Measurements from ENCODE around the gene KCNH4.

DNA sequence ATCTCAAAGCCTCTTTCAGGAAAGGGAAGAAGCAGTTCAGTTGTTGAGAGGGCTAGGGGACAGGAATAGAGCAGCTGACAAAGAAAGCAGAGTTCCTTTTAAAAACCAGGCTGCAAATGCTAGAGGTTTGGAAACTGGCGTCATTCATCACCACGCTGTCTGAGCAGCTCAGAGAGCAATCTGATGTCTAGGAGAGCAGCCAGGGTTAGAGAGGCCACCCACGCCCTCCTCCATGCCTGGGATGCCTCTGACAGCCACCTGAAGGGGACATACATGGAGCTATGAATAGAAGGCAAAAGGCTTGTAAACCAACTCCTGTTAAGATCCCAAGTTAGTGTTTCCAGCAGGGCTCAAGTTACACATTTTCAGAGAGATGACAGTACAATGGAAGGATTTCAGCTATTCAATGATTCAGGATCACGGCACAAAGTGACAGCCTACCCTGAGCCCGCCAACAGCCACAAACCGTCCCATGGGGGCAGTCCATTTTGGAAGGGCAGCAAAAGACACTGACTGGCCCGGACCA lies 38.5 kb downstream of the KCNH4 start:
- TF ChIP-seq, protein P1, sequence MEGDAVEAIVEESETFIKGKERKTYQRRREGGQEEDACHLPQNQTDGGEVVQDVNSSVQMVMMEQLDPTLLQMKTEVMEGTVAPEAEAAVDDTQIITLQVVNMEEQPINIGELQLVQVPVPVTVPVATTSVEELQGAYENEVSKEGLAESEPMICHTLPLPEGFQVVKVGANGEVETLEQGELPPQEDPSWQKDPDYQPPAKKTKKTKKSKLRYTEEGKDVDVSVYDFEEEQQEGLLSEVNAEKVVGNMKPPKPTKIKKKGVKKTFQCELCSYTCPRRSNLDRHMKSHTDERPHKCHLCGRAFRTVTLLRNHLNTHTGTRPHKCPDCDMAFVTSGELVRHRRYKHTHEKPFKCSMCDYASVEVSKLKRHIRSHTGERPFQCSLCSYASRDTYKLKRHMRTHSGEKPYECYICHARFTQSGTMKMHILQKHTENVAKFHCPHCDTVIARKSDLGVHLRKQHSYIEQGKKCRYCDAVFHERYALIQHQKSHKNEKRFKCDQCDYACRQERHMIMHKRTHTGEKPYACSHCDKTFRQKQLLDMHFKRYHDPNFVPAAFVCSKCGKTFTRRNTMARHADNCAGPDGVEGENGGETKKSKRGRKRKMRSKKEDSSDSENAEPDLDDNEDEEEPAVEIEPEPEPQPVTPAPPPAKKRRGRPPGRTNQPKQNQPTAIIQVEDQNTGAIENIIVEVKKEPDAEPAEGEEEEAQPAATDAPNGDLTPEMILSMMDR (IDR thresholded peaks at IDR 0.05), result no peak
- no peak for TF ChIP-seq POLR2A (IDR thresholded peaks at IDR 0.05)

Measured in heart left ventricle (tissue), 13 donors.